GM18867 (cell line): ENCODE results near the gene STX12.
"Not testable (repeated sequence)": the region's sequence is repeated elsewhere in the genome, so short reads cannot be mapped to it uniquely, and the experiment has no call there.

Source experiments
- ATAC-seq: cut with Tn5 transposase; IDR thresholded peaks from one replicate; pipeline ENCODE4 v1.9.1; 2021; ENCODE audit warnings: mild to moderate bottlenecking, moderate library complexity; ENCODE audit not compliant: unreplicated experiment

Gene STX12

DNA sequence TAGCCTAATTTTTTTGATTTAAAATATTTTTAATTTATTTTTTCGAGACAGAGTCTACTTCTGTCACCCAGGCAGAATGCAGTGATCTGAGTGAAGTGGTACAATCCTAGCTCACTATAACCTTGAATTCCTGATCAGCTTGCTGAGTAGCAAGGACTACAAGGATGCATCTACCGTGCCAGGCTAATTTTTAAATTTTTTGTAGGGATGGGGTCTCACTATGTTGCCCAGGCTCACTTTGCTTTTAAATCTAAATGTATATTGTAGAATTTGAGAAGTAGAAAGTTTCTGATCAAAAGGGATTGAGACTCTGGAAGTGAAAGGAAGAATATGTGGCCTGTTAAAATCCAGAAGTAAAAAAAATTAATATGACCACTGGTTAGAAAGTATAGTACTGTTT is 1.6 kb downstream of the STX12 start:
- ATAC-seq = no peak

DNA sequence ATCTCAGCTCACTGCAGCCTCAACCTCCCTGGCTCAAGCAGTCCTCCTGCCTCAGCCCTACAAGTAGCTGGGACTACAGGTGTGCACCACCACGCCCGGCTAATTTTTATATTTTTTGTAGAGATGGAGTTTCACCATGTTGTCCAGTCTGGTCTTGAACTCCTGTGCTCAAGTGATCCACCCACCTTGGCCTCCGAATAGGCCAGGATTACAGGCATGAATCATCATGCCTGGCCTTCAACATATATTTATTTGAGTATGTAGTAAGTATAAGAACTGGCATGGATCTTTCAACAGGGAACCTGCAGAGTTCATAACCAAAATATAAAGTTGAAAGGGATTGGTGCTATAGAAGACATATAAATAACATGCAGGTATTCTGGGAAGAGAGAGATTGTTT is 2.3 kb downstream of the STX12 start:
- not testable (repeated sequence) for ATAC-seq

DNA sequence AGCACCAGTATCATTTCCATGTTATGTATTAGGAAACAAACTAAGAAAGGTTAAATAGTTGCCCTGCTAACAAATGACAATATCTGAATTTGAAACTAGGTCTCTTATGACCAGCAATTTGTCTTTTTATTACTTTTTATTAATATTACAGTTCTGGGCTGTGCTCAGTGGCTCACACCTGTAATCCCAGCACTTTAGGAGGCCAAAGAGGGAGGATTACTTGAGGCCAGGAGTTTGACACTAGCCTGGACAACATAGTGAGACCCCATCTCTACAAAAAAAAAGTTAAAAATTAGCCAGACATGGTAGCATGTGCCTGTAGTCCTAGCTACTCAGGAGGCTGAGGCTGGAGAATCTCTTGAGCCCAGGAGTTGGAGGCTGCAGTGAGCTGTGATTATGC is 3.3 kb downstream of the STX12 start:
- ATAC-seq = not testable (repeated sequence)

DNA sequence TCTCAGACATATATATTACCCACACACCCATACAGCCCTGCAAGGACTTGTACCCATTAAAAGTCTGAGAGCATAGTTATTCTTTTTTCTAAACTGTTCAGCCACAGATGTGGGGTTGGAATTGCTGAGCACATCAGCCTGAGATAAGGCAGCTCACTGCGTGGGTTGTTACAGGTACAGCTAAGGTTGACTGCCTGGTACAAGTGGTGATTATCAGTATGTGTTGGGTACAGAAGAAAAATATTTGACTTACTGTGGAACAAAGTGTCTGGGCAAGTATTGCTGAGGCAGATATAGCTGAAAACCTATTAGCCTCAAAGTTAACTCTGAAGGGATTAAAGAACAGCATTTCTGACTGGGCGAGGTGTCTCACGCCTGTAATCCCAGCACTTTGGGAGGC is 5.0 kb downstream of the STX12 start:
- ATAC-seq = no peak

DNA sequence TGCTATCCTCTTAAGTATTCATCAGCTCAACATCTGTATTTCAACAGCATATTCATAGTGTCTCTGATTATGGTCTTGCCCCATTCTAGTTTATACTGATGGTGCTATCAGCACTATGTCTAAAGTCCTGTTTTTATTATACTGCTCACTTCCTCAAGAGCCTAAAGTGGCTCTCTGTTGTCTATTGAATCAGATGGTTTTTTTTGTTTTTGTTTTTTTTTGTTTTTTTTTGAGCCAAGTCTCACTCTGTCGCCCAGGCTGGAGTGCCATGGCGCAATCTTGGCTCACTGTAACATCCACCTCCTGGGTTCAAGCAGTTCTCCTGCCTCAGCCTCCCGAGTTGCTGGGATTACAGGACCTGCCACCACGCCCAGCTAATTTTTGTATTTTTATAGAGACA is 6.1 kb downstream of the STX12 start:
- no peak for ATAC-seq

DNA sequence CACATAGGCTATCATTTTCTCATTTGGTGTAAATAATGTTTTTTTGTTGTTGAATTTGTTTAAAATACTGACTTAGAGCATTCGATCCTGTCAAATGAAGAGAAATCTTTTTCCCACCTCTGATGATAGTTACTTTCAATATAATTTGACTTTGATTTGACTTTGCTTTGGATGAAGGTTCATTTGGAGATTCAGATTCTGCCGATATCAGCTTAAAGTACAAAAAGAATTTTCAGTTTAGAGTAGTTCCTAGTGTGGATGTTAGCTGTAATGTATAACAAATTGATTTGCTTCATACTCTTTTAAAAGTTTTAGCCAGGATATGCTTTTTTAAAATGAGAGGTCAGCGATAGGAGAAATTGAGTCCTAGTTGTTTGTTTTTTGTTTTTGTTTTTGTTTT is 9.9 kb downstream of the STX12 start:
- no peak for ATAC-seq

DNA sequence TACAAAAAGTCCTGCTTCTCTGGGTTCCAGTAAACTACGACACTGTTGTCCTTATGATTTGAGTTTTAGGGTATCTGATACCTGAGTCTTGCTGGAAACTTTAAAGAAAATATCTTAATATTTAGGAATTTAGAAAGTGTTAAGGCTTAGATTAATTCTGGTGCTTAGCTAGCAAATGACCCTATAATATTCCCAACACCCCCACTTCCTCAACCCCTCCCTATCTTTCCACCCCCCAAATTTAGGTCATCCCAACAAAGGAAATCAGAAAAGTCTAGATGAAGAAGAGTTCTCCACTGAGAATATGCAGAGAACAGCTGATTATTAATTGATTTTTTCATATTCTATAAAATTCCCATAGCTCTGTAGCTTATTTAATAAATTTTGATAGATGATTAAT is 11.7 kb downstream of the STX12 start:
- ATAC-seq = no peak

DNA sequence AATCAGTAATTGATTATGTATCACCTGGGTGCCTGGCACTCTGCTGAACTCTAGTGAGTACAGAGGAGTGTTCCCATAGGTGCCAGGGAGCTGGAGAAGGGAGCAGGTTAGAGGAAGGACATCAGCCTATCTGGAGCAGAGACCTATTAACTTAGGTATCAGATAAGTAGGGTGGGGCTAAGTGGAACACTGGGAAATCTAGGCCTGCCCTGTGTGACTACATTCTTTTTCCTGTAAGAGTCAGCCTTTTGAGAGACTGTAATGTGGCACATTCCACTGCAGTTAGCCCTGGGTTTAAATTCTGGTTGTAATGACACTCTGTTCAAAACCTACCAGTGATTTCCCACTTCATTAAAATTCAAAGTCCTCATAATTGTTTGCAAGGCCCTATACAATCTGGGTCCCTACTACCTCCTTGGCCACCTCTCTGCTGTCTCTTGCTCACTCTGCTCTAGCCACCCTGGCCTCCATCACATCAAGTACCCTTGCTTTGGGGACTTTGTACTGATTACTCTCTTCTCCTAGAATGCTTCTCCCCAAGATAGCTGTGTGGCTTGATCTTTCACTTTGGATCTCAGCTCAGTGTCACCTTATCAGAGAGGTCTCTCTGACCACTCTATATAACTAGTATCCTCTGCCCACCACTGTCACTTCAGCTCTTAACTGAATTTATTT is 12.9 kb downstream of the STX12 start:
- no peak for ATAC-seq

DNA sequence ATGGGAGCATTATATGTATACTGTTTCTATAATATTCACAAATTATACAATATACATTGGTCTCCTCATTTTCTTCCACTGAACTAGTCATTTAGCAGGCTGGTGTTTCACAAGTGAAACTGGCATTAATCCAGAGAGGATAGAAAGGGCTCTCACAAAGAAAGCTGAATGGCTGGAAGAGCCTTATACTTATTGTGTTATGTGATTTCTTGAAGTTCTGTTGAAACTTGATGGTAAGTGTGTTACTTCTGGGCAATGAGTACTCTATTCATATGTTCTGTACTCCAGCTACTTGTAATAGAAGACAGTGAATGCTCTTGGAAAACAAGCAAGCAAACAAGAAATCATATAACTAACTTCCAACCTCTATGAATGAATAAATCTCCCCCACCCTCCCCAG is 14.9 kb downstream of the STX12 start:
- no peak for ATAC-seq

DNA sequence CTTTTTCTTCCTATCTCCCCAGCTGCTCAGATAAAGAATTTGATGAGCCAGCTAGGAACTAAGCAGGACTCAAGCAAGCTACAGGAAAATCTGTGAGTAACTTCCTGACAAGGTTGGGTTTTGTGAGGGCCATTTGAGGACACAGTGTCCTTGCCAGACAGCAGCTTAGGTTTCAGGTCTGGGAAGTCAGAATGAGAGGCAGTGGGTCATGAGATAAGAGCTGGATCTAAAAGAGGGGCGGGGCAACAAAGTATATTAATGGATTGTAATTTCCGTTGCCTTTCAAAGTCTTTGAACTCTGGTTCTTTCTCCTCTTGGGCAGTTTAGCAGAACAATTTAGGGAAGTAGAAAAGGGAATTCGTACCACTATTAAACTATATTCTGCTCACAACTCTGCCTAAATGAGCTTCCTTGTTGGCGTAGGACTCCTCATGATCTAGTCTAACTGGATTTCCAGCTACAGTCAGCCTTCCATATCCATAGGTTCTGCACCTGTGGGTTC is 16.6 kb downstream of the STX12 start:
- ATAC-seq = no peak

DNA sequence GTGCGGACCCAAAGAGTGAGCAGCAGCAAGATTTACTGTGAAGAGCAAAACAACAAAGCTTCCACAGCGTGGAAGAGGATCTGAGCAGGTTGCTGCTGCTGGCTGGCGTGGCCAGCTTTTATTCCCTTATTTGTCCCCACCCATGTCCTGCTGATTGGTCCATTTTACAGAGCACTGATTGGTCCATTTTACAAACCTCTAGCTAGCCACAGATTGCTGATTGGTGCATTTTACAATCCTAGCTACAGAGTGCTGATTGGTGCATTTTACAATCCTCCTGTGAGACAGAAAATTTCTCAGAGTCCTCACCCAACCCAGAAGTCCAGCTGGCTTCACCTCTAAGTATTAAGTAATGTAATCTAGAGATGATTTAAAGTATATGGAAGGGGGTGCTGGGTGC is 17.3 kb downstream of the STX12 start:
- ATAC-seq = not testable (repeated sequence)

DNA sequence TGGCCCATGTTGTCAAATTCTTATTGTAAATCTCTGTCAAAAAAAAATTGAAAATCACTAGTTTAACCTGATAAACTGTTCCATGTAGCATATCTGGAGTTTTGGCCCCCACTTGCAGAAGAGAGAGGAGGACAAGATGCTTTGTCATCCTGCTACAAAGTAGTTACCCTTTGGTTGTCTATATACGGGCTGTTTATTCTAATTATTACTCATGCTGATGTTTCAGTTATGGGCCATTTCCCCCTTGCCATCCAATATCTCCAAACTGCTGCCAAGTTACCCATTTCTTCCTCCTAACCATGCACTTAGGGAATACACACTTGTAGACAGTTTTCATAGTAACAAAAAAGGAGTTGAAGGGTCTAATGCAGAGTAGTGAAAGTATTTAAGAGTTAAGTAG is 22.6 kb downstream of the STX12 start:
- no peak for ATAC-seq

DNA sequence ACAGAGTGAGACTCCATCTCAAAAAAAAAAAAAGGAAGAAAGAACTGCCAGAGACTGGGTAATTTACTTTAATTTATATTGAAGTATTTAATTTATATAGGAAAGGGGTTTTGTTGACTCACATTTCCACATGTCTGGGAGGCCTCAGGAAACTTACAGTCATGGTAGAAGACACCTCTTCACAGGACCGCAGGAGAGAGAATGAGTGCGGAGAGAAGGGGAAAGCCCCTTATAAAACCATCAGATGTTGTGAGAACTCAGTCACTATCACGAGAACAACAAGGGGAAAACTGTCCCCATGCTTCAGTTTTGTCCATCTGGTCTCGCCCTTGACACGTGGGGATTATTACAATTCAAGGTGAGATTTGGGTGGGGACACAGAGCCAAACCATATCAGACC is 31.8 kb downstream of the STX12 start:
- no peak for ATAC-seq

DNA sequence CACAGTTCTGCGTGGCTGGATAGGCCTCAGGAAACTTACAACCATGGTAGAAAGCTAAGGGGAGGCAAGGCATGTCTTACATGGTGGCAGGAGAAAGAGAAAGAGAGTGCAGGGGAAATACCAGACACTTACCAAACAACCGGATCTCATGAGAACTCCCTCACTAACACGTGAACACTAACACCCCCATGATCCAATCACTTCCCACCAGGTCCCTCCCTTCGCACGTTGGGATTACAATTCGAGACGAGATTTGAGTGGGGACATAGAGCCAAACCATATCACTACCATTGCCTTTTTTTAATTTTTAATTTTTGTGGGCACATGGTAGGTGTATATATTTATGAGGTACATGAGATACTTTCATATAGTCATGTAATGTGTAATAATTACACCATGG is 33.7 kb downstream of the STX12 start:
- ATAC-seq = no peak

DNA sequence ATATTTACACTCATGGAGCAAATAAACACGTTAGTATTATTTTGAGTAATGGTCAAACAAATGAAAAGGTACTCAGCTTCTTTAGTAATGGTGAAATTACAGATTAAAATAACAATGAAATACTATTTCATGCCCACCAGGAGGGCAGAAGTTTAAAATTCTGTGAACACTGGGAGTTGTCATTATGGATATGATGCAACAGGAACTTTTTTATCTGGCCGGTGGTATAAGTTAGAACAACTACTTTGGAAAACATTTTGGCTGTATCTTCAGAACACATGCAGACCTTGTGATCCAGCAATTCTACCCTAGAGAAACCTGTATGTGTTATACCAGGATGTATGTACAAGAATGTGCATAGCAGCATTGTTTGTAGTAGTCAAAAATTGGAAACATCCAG is 34.4 kb downstream of the STX12 start:
- no peak for ATAC-seq

DNA sequence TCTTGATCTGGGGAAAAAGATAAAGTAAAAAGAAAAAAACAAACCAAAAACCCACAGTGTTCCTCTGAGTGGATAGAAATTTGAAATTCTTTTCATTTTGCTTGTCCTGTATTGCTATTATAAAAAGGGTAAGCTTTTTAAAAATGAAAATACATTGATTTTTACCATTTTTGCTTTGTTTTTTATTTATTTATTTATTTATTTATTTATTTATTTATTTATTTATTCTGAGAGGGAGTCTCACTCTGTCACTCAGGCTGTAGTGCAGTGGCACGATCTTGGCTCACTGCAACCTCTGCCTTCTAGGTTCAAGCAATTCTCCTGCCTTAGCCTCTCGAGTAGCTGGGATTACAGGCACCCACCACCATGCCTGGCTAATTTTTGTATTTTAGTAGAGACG is 35.1 kb downstream of the STX12 start:
- not testable (repeated sequence) for ATAC-seq

DNA sequence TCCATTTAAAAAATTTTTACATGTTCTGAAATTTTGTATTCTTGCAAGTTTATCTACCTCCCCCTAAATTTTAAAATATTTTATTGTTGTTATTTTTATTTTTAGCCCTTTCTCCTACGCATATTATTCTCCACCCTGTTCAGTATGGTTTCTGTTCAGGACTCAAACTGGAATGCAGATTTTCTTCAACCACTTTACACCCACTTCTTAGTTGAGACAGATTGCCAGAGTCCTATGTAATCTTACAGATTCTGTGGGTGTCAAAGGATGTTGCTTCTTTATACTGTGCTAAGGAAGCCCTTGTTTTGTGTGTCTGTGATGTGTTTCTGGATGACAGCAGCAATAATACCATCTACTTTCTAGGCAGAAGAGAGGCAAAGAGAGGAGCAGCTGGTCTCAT is 36.9 kb downstream of the STX12 start:
- no peak for ATAC-seq

DNA sequence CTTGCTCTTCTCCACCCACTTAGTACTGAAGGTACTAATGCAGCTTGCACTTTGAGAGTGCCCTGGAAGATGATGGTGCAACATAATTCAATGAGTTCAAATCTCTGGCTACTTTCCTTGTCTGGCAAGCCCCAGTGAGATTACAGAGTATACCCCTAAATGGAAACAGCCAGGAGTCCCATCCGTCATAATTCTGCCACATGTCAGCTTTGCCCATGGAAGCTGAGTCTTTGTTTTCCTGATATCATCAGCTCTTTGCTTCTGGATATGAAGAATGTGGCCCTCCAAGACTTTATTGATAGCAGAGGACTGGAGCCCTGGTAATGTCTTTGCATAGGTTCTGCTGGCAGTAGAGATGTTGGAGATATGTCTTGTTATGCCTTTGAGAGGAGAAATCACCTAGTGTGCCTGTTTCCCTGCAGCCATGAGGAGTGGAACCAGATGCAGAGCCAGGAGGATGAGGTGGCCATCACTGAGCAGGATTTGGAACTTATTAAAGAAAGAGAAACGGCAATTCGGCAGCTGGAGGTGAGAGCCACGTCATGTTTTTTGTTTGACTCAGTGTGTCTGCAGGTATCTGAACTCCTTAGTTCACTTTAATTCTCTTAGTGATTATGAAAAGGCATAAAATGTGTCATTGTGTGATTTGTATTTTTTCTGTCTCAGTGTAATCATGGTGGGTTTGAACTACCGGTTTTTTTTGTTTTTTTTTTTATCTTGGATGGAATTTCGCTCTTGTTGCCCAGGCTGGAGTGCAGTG is 38.9 kb downstream of the STX12 start:
- no peak for ATAC-seq

DNA sequence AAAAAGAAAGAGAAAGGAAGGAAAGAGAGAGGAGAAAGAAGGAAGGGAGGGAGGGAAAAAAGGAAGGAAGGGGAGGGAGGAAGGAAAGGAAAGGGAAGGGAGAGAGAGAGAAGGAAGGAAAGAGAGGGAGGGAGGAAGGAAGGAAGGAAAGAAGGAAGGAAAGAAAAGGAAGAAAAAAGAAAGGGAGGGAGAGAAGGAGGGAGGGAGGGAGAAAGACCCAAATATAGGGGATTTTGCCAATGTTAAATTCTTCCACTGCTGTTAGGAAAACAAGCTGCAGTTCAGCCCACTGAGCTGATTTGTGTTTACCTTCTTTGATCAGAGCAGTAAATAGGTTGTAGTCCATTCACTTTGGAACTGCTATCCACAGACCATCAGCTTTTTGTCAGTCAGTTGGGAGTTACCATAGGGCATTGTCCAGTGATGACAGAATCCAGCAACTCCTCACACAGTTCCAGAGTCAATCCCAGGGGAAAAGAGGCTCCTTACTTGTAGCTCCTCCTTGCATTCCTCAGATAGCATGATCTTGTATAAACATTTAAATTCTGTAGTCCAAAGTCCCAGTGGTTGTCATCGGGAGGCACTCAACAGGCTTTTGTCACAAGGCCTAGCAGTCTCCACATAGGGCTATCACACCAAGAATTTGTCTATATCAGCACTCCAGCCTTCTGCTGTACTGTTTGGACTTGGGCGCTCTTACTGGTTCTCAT is 44.1 kb downstream of the STX12 start:
- no peak for ATAC-seq

DNA sequence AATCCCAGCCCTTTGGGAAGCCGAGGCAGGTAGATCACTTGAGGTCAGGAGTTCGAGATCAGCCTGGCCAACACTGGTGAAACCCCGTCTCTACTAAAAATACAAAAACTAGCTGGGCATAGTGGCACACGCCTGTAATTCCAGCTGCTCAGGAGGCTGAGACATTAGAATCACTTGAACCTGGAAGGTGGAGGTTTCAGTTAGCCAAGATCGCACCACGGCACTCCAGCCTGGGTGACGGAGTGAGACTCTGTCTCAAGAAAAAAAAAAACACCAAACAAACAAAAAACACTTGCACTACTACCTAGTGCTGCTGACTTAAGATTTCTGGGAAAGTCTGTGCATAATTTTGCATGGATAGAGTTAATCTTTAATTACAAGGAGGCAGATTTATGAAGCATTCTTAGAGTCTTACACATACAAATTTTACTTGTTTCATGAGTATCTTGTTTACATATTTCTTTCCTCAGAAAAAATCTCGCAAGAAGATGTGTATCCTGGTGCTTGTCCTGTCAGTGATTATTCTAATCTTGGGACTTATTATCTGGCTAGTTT is 48.8 kb downstream of the STX12 start:
- no peak for ATAC-seq

DNA sequence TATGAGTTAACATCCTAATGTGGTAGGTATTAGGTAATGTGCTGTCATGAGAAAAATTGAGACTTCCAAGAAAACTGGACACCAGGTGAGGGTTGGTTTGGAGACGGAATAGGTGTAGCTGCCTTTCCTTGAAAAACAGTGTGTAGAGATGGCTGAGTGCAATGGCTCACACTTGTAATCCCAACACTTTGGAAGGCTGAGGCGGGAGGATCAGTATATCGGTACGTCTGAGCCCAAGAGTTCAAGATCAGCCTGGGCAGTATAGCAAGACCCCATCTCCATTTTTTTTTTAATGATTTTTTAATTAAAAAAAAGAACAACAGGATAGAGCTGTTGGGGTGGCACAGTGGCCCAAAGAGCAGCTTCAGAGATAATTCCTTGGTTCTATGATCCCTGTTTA is 50.8 kb downstream of the STX12 start:
- no peak for ATAC-seq

DNA sequence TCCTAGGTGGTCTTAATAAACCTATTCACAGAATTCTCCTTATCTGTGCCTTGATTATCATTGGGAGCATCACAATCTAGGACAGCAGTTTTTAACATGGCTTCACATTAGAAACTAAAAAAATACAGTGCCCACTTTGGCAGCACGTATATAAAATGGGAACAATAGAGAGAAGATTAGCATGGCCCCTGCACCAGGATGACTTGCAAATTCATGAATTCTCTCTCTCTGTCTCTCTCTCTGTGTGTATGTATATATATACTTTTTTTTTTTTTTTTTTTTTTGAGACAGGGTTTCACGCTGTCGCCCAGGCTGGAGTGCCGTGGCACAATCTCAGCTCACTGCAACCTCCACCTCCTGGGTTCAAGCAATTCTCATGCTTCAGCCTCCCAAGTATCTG is 51.4 kb downstream of the STX12 start:
- ATAC-seq = no peak
